A673 (cell line): ENCODE data around the gene KLHDC8B.

Experiments
- EZH2 ChIP-seq: fragments of 200-600 bp; sonication (generic); IDR thresholded peaks from 2 replicates; pipeline ENCODE4 v1.6.1; 2017; ENCODE audit warnings: borderline replicate concordance, low read depth, mild to moderate bottlenecking, mixed read lengths, antibody characterized with exemption, low read length; ENCODE audit not compliant: poor library complexity, severe bottlenecking
- TF ChIP-seq, protein P1 (sequence below): fragments of 300-800, 200-600 bp; sonication (generic); conservative IDR thresholded peaks from 2 replicates; pipeline ENCODE4 v1.5.1; 2017; ENCODE audit warnings: low read depth, mild to moderate bottlenecking, antibody characterized with exemption, low read length, moderate library complexity, mixed read lengths

DNA sequence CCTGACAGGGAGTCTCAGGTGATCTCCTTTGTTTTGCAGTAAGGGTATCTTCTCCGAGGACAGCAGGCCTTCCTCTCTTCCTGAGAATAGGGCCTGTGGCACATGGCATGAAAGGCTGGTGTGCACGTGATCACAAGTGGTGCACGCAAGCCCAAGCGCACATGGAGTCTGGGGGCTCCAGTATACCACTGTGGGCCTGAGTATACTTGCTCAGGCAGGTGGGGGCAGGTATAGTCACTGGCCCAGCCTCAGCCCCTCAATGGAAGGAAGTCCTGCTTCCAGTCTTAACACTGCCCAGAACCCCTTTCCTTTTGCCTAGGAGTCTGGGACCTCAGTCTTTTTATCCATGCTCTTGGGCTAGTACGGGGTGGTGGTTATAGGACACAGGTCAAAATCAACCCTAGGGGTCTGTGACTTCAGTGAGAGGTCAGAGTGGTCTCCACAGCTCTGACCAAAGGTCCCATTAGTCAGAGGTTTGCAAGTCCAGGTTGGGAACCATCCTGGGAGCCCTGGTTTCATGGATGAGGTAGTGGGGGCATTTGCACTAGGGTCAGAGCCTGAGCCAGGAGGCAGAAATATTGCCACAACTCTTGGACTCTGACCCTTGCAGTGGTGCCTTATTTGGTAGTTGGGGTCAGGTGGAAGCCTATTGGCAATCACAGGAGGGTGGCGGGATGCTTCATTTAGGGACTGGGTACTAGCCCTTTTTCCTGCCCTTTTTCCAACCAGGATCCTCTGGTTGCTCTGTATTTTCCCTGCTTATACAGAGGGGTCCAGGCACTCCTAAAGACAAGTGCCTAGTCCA, 4.4 kb upstream of the KLHDC8B start:
- TF ChIP-seq, protein P1, sequence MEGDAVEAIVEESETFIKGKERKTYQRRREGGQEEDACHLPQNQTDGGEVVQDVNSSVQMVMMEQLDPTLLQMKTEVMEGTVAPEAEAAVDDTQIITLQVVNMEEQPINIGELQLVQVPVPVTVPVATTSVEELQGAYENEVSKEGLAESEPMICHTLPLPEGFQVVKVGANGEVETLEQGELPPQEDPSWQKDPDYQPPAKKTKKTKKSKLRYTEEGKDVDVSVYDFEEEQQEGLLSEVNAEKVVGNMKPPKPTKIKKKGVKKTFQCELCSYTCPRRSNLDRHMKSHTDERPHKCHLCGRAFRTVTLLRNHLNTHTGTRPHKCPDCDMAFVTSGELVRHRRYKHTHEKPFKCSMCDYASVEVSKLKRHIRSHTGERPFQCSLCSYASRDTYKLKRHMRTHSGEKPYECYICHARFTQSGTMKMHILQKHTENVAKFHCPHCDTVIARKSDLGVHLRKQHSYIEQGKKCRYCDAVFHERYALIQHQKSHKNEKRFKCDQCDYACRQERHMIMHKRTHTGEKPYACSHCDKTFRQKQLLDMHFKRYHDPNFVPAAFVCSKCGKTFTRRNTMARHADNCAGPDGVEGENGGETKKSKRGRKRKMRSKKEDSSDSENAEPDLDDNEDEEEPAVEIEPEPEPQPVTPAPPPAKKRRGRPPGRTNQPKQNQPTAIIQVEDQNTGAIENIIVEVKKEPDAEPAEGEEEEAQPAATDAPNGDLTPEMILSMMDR, result no peak
- no peak for TF ChIP-seq EZH2
